ENCODE measurements around the gene GOLGA6C. TPM values are rescaled to one million over a fixed set of nuclear protein-coding genes. Genes with fewer than 3 reads are reported as not detected.
"Not testable (repeated sequence)": the region's sequence is repeated elsewhere in the genome, so short reads cannot be mapped to it uniquely, and the experiment has no call there.

GOLGA6C gene
- total RNA-seq, 2 experiments from 2014 or later = not detected

GRCh38 chr15:75248991-75249390, 9.1 kb upstream of the GOLGA6C start:
- DNase-seq; H3K27ac Mint-ChIP-seq; POLR2A ChIA-PET; CTCF ChIA-PET; H3K9me3 Mint-ChIP-seq; H3K4me1 Mint-ChIP-seq; H3K36me3 Mint-ChIP-seq (ENCODE audit: low read depth); H3K4me3 Mint-ChIP-seq: not testable (repeated sequence)
- H3K27me3 Mint-ChIP-seq = peaks cover 49% of the 10 kb centered on the region

- CTCF ChIA-PET = interaction anchor here (0.9 kb wide), 1 partner anchor 510 kb away, joined by 3 read pairs; no protein-coding TSS in a partner anchor
- H3K9me3 Mint-ChIP-seq = no peaks in the 10 kb centered on the region
Measured at GRCh38 chr15:75249726-75250125, 8.4 kb upstream of the GOLGA6C start.

GRCh38 chr15:75251343-75251742, 6.8 kb upstream of the GOLGA6C start:
- H3K4me1 Mint-ChIP-seq; H3K4me3 Mint-ChIP-seq; DNase-seq; H3K27ac Mint-ChIP-seq; CTCF ChIA-PET; POLR2A ChIA-PET; H3K9me3 Mint-ChIP-seq; H3K36me3 Mint-ChIP-seq (ENCODE audit: low read depth): not testable (repeated sequence)
- peaks cover 43% of the 10 kb centered on the region for H3K27me3 Mint-ChIP-seq

More at GRCh38 chr15:75249726-75250125, 8.4 kb upstream of the GOLGA6C start:
- no peak for DNase-seq
- Mint-ChIP-seq H3K36me3 (ENCODE audit: low read depth) (no peaks in the 10 kb centered on the region), H3K4me1 (no peaks in the 10 kb centered on the region), H3K4me3 (no peak overlapping the region), H3K27me3 (peaks cover 49% of the 10 kb centered on the region), H3K27ac (no peak overlapping the region)
- POLR2A ChIA-PET = no interaction called here

- H3K9me3 Mint-ChIP-seq; H3K27ac Mint-ChIP-seq; CTCF ChIA-PET; H3K36me3 Mint-ChIP-seq (ENCODE audit: low read depth); H3K4me3 Mint-ChIP-seq; POLR2A ChIA-PET; DNase-seq; H3K4me1 Mint-ChIP-seq: not testable (repeated sequence)
- H3K27me3 Mint-ChIP-seq = peaks cover 41% of the 10 kb centered on the region
Measured at GRCh38 chr15:75252285-75252684, 5.8 kb upstream of the GOLGA6C start.

- H3K36me3 Mint-ChIP-seq (ENCODE audit: low read depth); DNase-seq; H3K4me3 Mint-ChIP-seq; H3K27ac Mint-ChIP-seq; H3K27me3 Mint-ChIP-seq; H3K4me1 Mint-ChIP-seq; H3K9me3 Mint-ChIP-seq; POLR2A ChIA-PET; CTCF ChIA-PET: not testable (repeated sequence)
Measured at GRCh38 chr15:75258620-75259343, 648 bp downstream of the GOLGA6C start.

GRCh38 chr15:75259873-75260272, 1.7 kb downstream of the GOLGA6C start:
- DNase-seq; POLR2A ChIA-PET; H3K36me3 Mint-ChIP-seq (ENCODE audit: low read depth); H3K9me3 Mint-ChIP-seq; H3K4me1 Mint-ChIP-seq; H3K27ac Mint-ChIP-seq; CTCF ChIA-PET; H3K27me3 Mint-ChIP-seq; H3K4me3 Mint-ChIP-seq: not testable (repeated sequence)

GRCh38 chr15:75273751-75274359, 15.7 kb downstream of the GOLGA6C start:
- H3K4me1 Mint-ChIP-seq; H3K36me3 Mint-ChIP-seq (ENCODE audit: low read depth); H3K27ac Mint-ChIP-seq; POLR2A ChIA-PET; DNase-seq; H3K9me3 Mint-ChIP-seq; CTCF ChIA-PET; H3K27me3 Mint-ChIP-seq; H3K4me3 Mint-ChIP-seq: not testable (repeated sequence)

- POLR2A ChIA-PET; H3K9me3 Mint-ChIP-seq; H3K27me3 Mint-ChIP-seq; H3K4me3 Mint-ChIP-seq; H3K4me1 Mint-ChIP-seq; H3K36me3 Mint-ChIP-seq (ENCODE audit: low read depth); H3K27ac Mint-ChIP-seq: not testable (repeated sequence)
- DNase-seq = peak; percentile 79
- CTCF ChIA-PET = interaction anchor here (0.7 kb wide), 1 partner anchor 954 kb away, joined by 3 read pairs; no protein-coding TSS in a partner anchor
Measured at GRCh38 chr15:75274509-75275107, 16.5 kb downstream of the GOLGA6C start.

- H3K27ac Mint-ChIP-seq; H3K36me3 Mint-ChIP-seq (ENCODE audit: low read depth); CTCF ChIA-PET; H3K4me3 Mint-ChIP-seq; H3K27me3 Mint-ChIP-seq; H3K9me3 Mint-ChIP-seq; DNase-seq; H3K4me1 Mint-ChIP-seq; POLR2A ChIA-PET: not testable (repeated sequence)
Measured at GRCh38 chr15:75275617-75276016, 17.5 kb downstream of the GOLGA6C start.

- H3K27ac Mint-ChIP-seq; DNase-seq; H3K4me1 Mint-ChIP-seq; H3K4me3 Mint-ChIP-seq; H3K27me3 Mint-ChIP-seq; H3K9me3 Mint-ChIP-seq; CTCF ChIA-PET; POLR2A ChIA-PET; H3K36me3 Mint-ChIP-seq (ENCODE audit: low read depth): not testable (repeated sequence)
Measured at GRCh38 chr15:75278497-75278896, 20.4 kb downstream of the GOLGA6C start.

GRCh38 chr15:75282572-75282971, 24.4 kb downstream of the GOLGA6C start, which contains the start of gene GOLGA6D:
GOLGA6D (plus strand) TSS chr15:75282835; CDS start chr15:75282876, 41 bp downstream.
- CTCF ChIA-PET; DNase-seq; POLR2A ChIA-PET; H3K4me3 Mint-ChIP-seq; H3K9me3 Mint-ChIP-seq; H3K4me1 Mint-ChIP-seq; H3K36me3 Mint-ChIP-seq (ENCODE audit: low read depth); H3K27me3 Mint-ChIP-seq; H3K27ac Mint-ChIP-seq: not testable (repeated sequence)

- CTCF ChIA-PET; DNase-seq; POLR2A ChIA-PET; H3K27ac Mint-ChIP-seq; H3K4me3 Mint-ChIP-seq; H3K36me3 Mint-ChIP-seq (ENCODE audit: low read depth); H3K9me3 Mint-ChIP-seq; H3K27me3 Mint-ChIP-seq; H3K4me1 Mint-ChIP-seq: not testable (repeated sequence)
Measured at GRCh38 chr15:75284152-75284551, 26.0 kb downstream of the GOLGA6C start.

GRCh38 chr15:75293660-75294059, 35.5 kb downstream of the GOLGA6C start:
- H3K36me3 Mint-ChIP-seq (ENCODE audit: low read depth); H3K9me3 Mint-ChIP-seq; H3K27me3 Mint-ChIP-seq; H3K4me3 Mint-ChIP-seq; H3K4me1 Mint-ChIP-seq; DNase-seq; H3K27ac Mint-ChIP-seq; CTCF ChIA-PET; POLR2A ChIA-PET: not testable (repeated sequence)

Measured in activated CD4-positive, alpha-beta memory T cell treated with anti-CD3 and anti-CD28 coated beads, Interleukin-2, amount 10 ng/mL, durations not matched to agents 7 days and 5 days (primary cell).